Eye (tissue), 1 donor: Measurements from ENCODE around the gene TBCA.

Experiments
- DNase-seq: peaks from one replicate; pipeline ENCODE4 v3.0.0-alpha.2; 2015

The TBCA gene

GRCh38 chr5:77641397-77641943 lies 134.7 kb downstream of the TBCA start:
- DNase-seq: peak; percentile 66
